DMS 273 treated with DMSO at 0.1 percent for 48 hours (cell line): ENCODE results near the gene KYAT1.
"Not testable (repeated sequence)": the region's sequence is repeated elsewhere in the genome, so short reads cannot be mapped to it uniquely, and the experiment has no call there.

Experiments used
- DNase-seq: peaks from one replicate; lab custom pipeline; 2025; lab: John Stamatoyannopoulos, UW

KYAT1 gene

DNA sequence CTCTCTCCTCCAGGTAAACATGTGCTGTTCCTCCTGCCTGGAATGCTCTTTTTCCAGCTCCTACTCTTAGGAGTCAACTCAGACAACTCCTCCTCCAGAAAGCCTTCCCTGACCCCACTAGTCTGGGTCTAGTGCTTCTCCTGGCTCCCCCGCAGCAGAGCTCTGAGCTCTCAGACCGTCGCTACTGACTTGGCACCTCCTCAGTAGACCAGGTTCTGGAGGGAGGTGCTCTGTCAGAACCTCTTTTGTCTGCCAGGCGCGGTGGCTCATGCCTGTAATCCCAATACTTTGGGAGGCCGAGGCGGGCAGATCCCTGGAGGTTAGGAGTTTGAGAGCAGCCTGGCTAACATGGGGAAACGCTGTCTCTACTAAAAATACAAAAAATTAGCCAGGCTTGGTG lies 3.6 kb upstream of the KYAT1 start:
- no peak for DNase-seq

DNA sequence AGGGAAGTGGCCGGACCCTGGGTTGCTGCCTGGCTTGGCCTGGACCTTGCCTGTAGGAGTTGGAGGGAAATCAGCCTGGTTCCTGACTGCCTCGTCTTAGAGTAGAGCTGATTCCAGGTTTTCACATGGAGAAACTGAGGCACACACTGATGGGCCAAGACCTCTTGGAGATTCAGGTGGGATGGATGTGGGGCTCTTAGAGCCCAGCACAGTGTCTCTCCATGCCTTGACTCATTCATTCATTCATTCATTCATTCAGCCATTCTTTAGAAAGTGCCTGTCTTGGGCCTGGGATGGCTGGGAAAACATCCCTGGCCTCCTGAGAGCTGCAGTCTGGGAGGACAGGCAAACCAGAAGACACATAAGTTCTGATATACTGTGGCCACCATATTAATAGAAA lies 2.4 kb upstream of the KYAT1 start:
- DNase-seq: no peak

DNA sequence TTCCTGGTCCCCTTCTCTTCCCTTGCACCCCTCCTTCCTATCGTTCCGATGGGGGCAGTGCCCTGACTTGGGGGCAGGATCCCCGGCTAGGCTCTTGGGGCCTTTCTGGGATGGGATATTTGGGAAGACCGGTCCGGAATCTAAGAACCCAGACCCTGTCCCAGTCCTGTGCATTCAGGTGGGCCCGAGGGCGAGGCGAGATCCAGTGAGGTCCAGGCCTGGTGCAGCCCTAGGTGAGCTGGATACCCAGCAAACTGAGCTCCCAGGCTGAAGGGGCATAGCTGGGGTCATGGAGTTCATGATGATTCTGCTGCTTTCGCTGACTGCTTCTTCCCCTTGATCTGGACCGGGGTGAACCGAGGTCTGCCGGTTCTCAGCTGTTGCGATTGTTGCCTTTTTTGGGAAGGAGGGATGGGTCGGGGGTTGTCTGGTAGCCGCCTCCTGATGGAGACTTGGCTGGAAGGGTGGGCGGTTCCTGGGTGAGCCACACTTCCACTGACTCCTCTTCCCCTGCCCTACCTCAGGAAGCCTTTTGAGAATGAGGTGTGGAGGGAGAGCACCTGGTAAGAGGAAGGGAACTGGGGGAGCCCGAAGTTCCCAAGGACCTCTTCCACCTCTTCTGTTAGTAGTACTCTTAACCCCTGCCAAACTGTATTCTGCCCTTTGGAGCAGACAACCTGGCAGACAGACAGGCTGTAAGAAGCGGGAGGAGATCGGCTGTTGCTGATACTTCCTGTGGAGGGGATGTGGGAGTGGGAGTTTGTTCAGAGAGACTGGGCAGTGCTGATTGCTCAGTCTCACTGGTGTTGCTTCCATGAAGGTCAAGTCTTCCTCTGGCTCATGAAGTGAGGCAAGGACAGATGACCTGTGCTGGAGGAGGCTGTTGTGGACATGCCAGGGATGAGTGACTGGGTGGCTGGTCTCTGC lies 1.2 kb upstream of the KYAT1 start:
- peak; percentile 29 for DNase-seq

DNA sequence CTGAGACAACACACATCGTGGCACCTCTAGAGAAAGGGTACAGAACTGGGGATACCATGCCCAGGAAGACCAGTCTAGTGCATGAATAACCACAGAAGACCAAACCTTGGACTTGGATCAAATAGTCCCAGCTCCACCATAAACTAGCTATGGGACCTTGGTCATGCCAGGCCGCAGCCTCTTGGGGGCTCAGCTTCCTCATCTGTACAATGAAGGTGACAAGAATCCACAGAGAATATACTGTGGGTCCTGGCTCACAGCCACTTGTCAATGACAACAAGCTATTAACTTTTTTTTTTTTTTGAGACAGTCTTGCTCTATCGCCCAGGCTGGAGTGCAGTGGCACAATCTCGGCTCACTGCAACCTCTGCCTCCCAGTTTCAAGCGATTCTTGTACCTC lies 3.9 kb downstream of the KYAT1 start:
- DNase-seq: no peak

DNA sequence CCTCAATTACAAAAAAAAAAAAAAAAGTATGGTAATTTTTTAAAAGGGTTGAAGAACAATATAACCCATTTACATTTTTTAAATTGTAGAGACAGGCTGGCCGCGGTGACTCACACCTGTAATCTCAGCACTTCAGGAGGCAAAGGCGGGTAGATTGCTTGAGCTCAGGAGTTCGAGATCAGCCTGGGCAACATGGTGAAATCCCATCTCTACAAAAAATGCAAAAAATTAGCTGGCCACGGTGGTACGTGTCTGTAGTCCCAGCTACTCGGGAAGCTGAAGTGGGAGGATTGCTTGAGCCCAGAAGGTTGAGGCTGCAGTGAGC lies 10.8 kb downstream of the KYAT1 start:
- DNase-seq: not testable (repeated sequence)

DNA sequence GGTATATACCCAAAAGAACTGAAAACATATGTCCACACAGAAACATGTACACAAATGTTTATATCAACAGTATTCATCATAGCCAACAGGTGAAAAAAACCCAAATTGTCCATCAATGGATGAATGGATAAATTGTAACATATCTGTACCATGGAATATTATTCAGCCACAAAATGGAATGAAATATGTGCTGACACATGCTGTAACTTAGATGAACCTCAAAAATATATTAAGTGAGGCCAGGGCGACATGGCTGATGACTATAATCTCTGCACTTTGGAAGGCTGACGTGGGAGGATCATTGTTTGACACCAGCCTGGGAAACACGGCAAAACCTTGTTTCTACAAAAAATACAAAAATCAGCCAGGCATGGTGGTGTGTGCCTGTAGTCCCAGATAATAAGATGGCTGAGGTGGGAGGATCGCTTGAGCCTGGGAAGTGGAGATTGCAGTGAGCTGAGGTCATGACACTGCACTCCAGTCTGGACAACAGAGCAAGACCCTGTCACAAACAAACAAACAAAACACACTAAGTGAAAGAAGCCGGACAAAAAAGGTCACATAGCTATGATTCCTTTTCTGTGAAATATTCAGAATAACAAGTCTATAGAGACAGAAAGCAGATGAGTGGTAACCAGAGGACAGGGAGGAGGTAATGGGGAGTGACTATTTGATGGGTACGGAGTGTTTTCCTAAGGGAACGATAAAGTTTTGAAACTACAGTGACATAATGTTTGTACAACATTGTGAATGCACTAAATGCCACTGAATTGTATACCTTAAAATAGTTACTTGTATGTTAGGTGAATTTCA lies 11.4 kb downstream of the KYAT1 start:
- no peak for DNase-seq

DNA sequence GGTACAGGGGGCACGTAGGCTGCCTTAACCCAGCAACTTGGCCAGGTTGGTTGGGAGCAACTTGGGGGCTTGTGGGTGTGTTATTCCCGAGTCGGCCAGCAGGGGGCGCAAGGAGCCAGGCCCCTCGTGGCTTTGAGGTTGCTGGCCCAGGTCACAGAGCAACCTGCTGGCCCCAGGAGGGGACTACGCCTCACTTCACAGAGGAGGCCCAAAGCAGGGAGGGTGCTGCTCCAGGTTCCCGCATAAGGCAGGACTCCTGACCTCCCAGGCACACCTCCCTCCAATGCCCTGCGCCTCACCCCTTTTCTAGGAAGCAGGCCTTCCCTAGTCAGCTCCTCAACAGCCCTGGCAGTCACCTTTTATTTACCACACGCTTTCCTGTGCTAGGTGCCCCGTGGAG lies 18.1 kb downstream of the KYAT1 start:
- DNase-seq: no peak

DNA sequence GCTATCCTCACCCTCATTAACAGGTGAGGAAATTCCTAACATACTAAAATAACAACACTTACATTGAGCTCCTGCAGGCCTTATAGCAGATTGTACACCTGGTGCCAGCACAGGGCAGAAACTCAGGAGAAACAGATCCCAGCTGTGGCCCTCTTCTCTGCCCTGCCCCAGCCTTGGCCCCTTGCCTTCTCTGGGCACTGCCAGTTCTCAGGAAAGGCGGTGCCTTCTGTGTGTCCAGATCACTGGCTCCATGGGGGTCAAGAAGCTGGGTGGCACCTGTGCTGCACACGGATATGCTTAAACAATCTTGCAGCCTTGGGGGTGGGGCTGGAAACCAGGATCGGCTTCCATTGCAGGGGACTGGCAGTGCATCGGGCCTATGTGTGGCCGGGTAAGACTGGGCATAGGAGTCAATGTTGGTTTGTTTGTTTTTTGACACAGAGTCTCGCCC lies 19.3 kb downstream of the KYAT1 start:
- no peak for DNase-seq

DNA sequence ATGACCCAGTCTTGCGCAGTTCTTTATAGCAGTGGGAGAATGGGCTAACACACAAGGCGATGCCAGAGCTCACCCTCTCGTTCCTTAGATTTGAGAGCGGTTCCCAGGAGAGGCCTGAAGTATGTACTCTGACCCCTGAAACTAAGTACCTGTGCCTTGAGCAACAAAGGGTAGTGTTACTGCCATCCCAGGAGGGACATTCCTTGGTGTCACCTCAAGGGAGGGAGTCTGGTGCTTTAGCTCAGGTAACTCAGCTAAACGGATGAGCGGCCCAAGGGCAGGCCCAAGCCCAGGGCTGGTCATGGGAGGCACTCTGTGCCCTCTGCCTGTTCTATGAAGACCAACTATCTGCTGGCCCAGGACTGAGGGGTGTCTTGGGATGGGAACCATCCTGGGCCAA lies 20.2 kb downstream of the KYAT1 start:
- DNase-seq: no peak

DNA sequence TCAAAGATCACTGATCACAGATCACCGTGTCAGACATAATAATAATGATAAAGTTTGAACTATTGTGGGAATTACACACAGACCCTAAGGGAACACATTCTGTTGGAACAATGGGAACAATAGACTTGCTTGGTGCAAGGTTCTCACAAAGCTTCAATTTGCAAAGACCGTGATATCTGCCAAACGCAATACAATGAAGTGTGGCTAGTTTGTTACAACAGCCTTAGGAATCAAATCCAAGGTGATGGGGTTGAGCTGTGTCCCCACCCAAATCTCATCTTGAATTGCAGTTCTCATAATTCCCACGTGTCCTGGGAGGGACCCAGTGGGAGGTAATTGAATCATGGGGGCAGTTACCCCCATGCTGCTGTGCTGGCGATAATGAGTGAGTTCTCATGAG lies 20.8 kb downstream of the KYAT1 start:
- DNase-seq: no peak

DNA sequence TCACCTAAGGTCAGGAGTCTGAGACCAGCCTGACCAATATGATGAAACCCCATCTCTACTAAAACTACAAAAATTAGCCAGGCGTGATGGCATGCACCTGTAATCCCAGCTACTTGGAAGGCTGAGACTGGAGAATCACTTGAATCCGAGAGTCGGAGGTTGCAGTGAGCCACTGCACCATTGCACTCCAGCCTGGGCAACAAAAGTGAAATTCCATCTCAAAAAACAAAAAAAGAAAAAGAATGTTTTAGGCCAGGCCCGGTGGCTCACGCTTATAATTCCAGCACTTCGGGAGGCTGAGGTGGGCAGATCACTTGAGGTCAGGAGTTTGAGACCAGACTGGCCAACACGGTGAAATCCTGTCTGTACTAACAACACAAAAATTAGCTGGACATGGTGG lies 23.3 kb downstream of the KYAT1 start:
- not testable (repeated sequence) for DNase-seq

DNA sequence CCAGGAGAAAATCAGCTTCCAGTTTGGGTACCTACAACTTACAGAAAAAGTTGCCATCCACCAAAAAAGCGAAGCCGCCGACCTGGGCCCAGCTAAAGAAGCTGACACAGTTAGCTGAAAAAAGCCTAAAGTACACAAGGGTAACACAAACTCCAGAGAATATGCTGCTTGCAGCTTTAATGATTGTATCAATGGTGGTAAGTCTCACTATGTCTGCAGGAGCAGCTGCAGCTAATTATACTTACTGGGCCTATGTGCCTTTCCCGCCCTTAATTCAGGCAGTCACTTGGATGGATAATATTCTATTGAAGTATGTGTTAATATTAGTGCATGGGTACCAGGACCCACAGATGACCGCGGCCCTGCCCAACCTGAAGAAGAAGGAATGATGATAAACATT lies 27.3 kb downstream of the KYAT1 start:
- not testable (repeated sequence) for DNase-seq

DNA sequence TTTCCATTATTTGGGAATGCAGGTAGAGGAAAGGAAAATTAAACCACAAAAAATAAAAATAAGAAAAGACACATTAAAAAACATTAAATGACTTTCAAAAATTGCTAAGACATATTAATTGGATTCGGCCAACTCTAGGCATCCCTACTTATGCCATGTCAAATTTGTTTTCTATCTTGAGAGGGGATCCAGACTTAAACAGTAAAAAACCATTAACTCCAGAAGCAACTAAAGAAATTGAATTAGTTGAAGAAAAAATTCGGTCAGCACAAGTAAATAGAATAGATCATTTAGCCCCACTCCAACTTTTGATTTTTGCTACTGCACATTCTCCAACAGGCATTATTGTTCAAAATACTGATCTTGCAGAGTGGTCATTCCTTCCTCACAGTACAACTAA lies 29.1 kb downstream of the KYAT1 start:
- not testable (repeated sequence) for DNase-seq

DNA sequence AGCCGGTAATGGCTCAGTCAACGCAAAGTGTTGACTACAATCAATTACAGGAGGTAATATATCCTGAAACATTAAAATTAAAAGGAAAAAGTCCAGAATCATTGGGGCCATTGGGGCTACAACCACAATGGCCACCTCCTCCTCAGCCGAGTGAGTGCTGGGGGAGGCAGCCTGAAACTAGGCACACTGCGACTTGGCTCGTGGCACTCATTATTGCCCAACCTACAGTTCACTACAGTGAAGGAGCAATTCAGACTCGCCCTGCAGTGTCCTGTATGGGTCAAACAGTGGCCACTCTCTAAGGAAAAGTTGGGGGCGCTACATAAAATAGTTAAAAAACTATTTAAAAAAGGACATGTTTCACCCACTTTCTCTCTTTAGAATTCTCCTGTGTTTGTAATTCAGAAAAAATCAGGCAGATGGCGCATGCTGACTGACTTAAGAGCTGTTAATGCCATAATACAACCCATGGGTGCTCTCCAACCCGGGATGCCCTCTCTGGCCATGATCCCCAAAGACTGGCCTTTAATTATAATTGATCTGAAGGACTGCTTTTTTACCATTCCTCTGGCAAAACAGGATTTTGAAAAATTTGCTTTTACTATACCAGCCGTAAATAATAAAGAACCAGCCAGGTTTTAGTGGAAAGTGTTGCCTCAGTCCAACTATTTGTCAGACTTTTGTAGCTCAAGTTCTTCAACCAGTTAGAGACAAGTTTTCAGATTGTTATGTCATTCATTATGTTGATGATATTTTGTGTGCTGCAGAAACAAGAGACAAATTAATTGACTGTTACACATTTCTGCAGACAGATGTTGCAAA lies 29.8 kb downstream of the KYAT1 start:
- DNase-seq: not testable (repeated sequence)

DNA sequence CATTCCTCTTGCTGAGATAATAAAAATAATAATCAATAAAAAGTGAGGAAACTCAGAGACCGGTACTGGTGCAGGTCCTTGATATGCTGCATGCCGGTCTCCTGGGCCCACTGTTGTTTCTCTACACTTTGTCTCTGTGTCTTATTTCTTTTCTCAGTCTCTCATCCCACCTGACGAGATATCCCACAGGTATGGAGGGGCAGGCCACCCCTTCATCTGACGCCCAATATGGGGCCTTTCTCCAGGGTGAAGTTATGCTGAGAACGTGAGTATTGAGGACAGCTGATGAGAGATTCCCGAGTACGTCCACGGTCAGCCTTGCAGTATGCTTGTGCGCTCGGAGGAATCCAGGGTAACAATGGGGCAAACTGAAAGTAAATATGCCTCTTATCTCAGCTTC lies 30.7 kb downstream of the KYAT1 start:
- DNase-seq: not testable (repeated sequence)

DNA sequence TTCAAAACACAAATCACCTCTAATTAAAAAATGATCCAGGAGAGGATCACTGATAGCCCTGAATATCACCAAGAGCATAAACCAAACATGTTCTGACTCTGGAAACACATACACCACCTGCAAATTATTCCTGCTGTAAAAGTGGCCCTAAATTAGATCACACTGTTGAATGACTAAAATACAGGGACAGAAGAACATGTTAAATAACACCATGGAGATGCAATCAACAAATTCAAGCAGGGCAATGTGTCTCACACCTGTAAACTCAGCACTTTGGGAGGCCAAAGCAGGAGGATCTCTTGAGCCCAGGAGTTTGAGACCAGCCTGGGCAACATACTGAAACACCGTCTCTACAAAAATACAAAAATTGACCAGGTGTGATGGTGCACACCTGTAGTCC lies 33.9 kb downstream of the KYAT1 start:
- DNase-seq: no peak

DNA sequence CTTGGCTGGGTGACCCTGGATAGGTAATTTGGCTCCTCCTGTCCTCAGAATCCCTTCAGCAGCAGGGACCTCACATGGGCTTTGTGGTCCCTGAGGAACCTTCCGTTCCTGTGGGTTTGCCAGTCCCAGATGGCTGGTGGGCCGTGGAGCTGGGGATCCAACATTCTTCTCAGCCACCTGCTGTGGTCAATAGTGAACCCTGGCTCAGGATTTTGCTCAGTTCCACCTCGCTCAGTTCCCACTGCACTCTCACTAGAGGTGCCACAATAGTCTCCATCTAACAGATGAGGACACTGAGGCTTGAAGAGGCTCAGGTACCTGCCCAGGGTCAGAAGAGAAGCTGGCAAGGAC lies 35.1 kb downstream of the KYAT1 start:
- DNase-seq: no peak

DNA sequence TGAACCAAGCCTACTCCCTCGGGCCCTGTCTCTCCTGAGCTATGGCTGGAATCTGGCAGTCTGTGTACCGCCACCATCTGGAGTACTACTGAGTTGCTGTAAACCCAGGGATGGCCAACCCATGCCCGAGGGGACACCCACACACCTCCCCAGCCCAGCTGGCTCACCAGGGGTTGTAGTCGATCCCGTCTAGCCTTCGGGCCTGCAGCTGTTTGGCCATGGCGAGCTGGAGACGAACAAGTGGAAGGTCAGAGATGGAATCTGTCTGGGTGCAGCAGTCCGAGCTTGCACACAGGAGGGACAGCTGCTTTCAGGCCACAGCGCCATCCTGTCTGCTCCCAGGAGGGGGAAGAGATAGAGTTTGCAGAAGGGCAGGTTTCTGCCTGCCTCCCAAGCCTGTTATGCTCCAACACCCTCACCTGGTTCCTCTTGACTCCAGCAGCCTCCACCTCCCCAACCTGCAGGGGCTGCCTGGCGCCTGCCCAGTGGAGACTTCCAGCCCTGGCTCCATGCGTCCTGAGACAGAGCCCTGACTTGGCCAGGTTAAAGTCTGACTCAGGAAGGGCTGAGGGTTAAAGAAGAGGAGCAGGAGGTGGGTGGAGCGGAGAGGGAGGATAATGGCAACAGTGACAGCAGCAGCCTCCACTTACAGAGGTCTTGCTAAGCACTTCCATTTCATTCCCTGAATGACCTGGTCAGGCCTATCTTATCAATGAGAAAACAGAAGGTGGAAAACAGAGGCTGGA lies 36.4 kb downstream of the KYAT1 start:
- DNase-seq: peak; percentile 86

DNA sequence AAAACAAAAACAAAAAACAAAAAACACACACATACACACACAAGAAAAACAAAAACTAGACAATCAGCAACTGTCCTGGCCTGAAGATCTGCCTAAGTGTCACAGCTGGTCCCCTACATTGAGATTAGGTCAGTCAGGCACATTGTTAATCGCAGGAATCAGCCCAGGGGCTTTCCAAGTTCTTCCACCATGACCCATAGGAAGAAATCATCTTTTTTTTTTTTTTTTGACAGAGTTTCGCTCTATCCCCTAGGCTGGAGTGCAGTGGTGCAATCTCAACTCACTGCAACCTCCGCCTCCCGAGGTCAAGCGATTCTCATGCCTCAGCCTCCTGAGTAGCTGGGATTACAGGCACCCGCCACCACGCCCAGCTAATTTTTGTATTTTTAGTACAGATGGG lies 38.6 kb downstream of the KYAT1 start:
- DNase-seq: not testable (repeated sequence)

DNA sequence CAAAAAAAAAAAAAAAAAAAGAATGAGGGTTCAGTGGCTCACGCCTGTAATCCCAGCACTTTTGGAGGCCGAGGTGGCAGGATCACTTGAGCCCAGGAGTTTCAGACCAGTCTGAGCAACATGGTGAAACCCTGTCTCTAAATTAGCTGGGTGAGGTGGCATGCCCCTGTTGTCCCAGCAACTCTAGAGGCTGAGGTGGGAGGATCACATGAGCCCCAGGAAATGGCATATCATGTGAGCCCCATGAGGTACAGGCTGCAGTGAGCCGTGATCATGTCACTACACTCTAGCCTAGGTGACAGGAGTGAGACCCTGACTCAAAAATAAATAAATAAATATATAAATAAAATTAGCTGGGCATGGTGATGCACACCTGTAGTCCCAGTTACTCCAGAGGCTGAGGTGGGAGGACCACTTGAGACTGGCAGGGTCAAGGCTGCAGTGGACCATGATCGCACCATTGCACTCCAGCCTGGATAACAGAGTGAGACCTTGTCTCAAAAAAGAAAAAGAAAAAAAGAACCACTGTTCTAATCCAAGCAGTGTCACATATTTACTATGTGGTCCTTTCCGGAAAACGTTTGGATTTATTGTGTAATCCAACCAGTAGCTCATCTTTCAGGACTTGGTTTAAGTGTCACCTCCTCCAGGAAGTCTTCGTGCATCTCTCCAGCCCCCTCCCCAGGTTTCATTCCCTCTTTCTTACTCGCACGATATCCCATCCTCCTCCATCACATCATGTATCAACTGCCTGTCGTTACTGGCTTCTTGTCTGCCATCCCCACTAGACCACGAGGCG lies 39.9 kb downstream of the KYAT1 start:
- DNase-seq: no peak

DNA sequence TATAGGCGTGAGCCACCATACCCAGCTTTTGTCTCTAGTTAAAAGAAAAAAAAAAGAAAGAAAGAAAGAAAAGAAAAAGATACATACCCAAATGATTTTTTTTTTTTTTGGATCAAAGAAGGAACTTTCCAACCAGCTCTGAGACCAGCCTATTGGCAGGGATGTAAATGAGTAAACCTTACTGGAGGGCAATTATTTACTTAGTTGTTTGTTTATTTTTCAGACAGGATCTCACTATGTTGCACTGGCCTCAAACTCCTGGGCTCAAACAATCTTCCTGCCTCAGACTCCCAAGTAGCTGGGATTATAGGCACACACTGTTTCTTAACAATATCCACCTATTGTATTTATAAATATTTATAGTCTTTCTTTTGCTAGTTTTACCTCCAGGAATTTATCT lies 41.2 kb downstream of the KYAT1 start:
- no peak for DNase-seq
